Breast epithelium (tissue), 4 donors: ENCODE results near the gene ZSWIM3. TPM values are rescaled to one million over a fixed set of nuclear protein-coding genes. Genes with fewer than 3 reads are reported as not detected.
A peak's percentile ranks its signal among the peaks of the same experiment; 100 is the strongest.

Experiments
- DNase-seq, 2 donors: peaks; one replicate each; pipeline ENCODE4 v3.0.0-alpha.2; 2019; ENCODE audit warnings: low spot score in 2 of 2
- H3K27ac ChIP-seq, 2 donors: fragments of 200-600 bp; sonication (generic) in 1 of 2; one replicate each; pipeline ENCODE4 v1.5.1; 2016 to 2019; ENCODE audit warnings: mild to moderate bottlenecking in 1 of 2
- H3K27me3 ChIP-seq, 2 donors: fragments of 200-600 bp; sonication (generic) in 1 of 2; one replicate each; pipeline versions ENCODE4 v1.5.1 to v1.6.0; 2017 to 2019; ENCODE audit warnings: control low read depth in 1 of 2, mild to moderate bottlenecking in 1 of 2
- H3K36me3 ChIP-seq: fragments of 200-600 bp; one replicate; pipeline ENCODE4 v1.5.1; 2019
- H3K4me1 ChIP-seq, 2 donors: fragments of 200-600 bp; sonication (generic); one replicate each; pipeline ENCODE4 v1.5.1; 2016 to 2019; ENCODE audit warnings: control low read depth in 1 of 2
- H3K4me3 ChIP-seq, 3 donors: fragments of 200-600 bp; sonication (generic); 1 replicate in 2 of 3; 2 replicates in 1 of 3; pipeline ENCODE4 v1.5.1; 2016 to 2019; ENCODE audit warnings: mild to moderate bottlenecking in 3 of 3, moderate library complexity in 2 of 3
- H3K9me3 ChIP-seq, 2 donors: fragments of 200-600 bp; sonication (generic) in 1 of 2; one replicate each; pipeline ENCODE4 v1.5.1; 2016 to 2019; ENCODE audit warnings: control low read depth in 1 of 2
- CTCF ChIP-seq, 3 donors: fragments of 450-650 bp; IDR thresholded peaks; one replicate each; pipeline ENCODE4 v1.5.1; 2016 to 2017; ENCODE audit warnings: antibody characterized with exemption in 3 of 3, mild to moderate bottlenecking in 3 of 3, moderate library complexity in 3 of 3
- POLR2A ChIP-seq: fragments of 450-650 bp; IDR thresholded peaks from one replicate; pipeline ENCODE4 v1.6.1; 2016; ENCODE audit warnings: antibody characterized with exemption, mild to moderate bottlenecking, moderate library complexity
- POLR2AphosphoS5 ChIP-seq, 3 donors: sonication (generic); formaldehyde crosslinking; IDR thresholded peaks; one replicate each; pipeline ENCODE4 v1.6.1; 2017; ENCODE audit warnings: antibody characterized with exemption in 3 of 3
- intact Hi-C: fragments of 100-400 bp; cut with DNase I; formaldehyde crosslinking; loops from one replicate; pipeline ENCODE4 v1.15.1; 2023; ENCODE audit warnings: low total_unique reads
- total RNA-seq, 3 donors: library from RNA; depleted of rRNA; stranded (reverse); fragments of >200 nt; gene quantifications; one replicate each; pipeline ENCODE4 v1.1.0, GENCODE V29; 2016

Gene ZSWIM3
- total RNA-seq, 3 donors from 2014 or later: 1.9 to 5.4 (median 4.9) TPM

- Histone ChIP-seq H3K4me3 (no peak overlapping the region), H3K36me3 (no peaks in the 10 kb centered on the region), H3K27ac (no peak overlapping the region), H3K4me1 (peaks cover 4 to 6% of the 10 kb centered on the region in 2 donors), H3K27me3 (no peaks in the 10 kb centered on the region), H3K9me3 (no peaks in the 10 kb centered on the region)
- intact Hi-C loops: no loop called here
- no peak for DNase-seq
- no peak for TF ChIP-seq POLR2A
- no peak for TF ChIP-seq CTCF (IDR thresholded peaks at IDR 0.05)
- TF ChIP-seq POLR2AphosphoS5 (IDR thresholded peaks at IDR 0.05): no peak
Observed at GRCh38 chr20:45886590-45887345, 29.4 kb downstream of the ZSWIM3 start.

- H3K4me3 ChIP-seq: no peak within 1 kb of the TSS
- no peaks in the 10 kb centered on the region for H3K27me3 ChIP-seq
- no peaks in the 10 kb centered on the region for H3K36me3 ChIP-seq
- no peak for TF ChIP-seq POLR2A
- TF ChIP-seq CTCF (IDR thresholded peaks at IDR 0.05): no peak
- TF ChIP-seq POLR2AphosphoS5 (IDR thresholded peaks at IDR 0.05): no peak
- intact Hi-C loops: no loop called here
- no peaks in the 10 kb centered on the region for H3K9me3 ChIP-seq
- no peak within 1 kb of the TSS for H3K27ac ChIP-seq
- DNase-seq: no peak
- peaks cover 4 to 11% of the 10 kb centered on the region in 2 donors for H3K4me1 ChIP-seq
Observed at GRCh38 chr20:45887346-45887715, 29.9 kb downstream of the ZSWIM3 start, which contains the start of gene SPATA25. Gene SPATA25 (minus strand): TSS chr20:45887622. CDS start chr20:45887590, 32 bp downstream.

- DNase-seq: no peak
- TF ChIP-seq CTCF (IDR thresholded peaks at IDR 0.05): no peak
- no peak for TF ChIP-seq POLR2AphosphoS5 (IDR thresholded peaks at IDR 0.05)
- no peak overlapping the region for H3K27ac ChIP-seq
- no peak overlapping the region for H3K4me3 ChIP-seq
- H3K4me1 ChIP-seq: peaks cover 4 to 11% of the 10 kb centered on the region in 2 donors
- H3K36me3 ChIP-seq: no peaks in the 10 kb centered on the region
- H3K27me3 ChIP-seq: no peaks in the 10 kb centered on the region
- intact Hi-C loops: loop anchor here (2.0 kb wide), 1 partner anchor 76 kb away; the partner anchor contains the start of gene UBE2C
- H3K9me3 ChIP-seq: no peaks in the 10 kb centered on the region
Observed at GRCh38 chr20:45888681-45889080, 31.3 kb downstream of the ZSWIM3 start.

- Histone ChIP-seq H3K9me3 (no peaks in the 10 kb centered on the region), H3K27ac (peak overlapping the region; percentile 79 to 93), H3K4me3 (peak overlapping the region; percentile 81 to 90 (median 86)), H3K27me3 (no peaks in the 10 kb centered on the region), H3K4me1 (peaks cover 4 to 11% of the 10 kb centered on the region in 2 donors), H3K36me3 (no peaks in the 10 kb centered on the region)
- DNase-seq: peak; percentile 69 to 75
- intact Hi-C loops: no loop called here
- TF ChIP-seq CTCF (IDR thresholded peaks at IDR 0.05): peak; percentile 29 to 48 (median 34)
- peak in 1 of 3 donors; percentile 25 for TF ChIP-seq POLR2AphosphoS5 (IDR thresholded peaks at IDR 0.05)
- TF ChIP-seq POLR2A: no peak
Observed at GRCh38 chr20:45890077-45890984, 32.9 kb downstream of the ZSWIM3 start.
